AG04449 (cell line): ENCODE results near the gene GGPS1.

Source experiments
- CTCF ChIA-PET: fragments of 350-600 bp; formaldehyde crosslinking; extraction: SDS; loops from one replicate; lab custom pipeline; 2021; ENCODE audit warnings: antibody characterized with exemption; lab: Yijun Ruan, JAX
- POLR2A ChIA-PET: fragments of 400-600, 350-600 bp; formaldehyde crosslinking; extraction: SDS; loops from one replicate; lab custom pipeline; 2020; ENCODE audit warnings: antibody characterized with exemption, inconsistent platforms; lab: Yijun Ruan, JAX
- DNase-seq: peaks from one replicate; pipeline ENCODE4 v3.0.0-alpha.2; 2010; ENCODE audit warnings: low read depth, low spot score
- H3K4me3 ChIP-seq: 2 replicates; pipeline ENCODE4 v1.5.1; 2011; ENCODE audit warnings: low read depth, mild to moderate bottlenecking, control low read depth, low read length
- TF ChIP-seq, protein P1 (sequence below): IDR thresholded peaks from one replicate; pipeline ENCODE4 v1.5.1; 2011; ENCODE audit warnings: mild to moderate bottlenecking, moderate library complexity, low read length, control low read depth, inconsistent platforms; ENCODE audit not compliant: insufficient read depth; ENCODE audit errors: missing control alignments

Gene GGPS1

DNA sequence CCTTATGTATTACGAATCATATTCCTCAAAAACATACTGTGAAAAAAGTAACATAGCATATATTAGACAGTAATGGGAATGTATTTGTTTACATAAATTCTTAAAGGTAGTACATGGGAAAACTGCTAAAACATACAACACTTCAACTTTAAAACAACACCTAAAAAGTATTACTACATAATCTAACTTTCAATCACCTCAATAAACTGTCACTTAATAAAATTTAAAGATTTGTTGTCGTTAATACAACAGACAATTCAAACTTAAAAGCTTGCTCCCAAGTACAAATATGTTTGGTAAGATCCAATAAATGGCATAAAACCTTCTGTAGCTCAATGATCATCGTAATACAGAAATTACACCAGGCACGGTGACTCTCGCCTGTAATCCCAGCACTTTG lies 4.1 kb upstream of the GGPS1 start:
- ChIA-PET CTCF (interaction anchor here (1.3 kb wide), 1 partner anchor 92 kb away, joined by 8 read pairs; no protein-coding TSS in a partner anchor), POLR2A (no interaction called here)
- TF ChIP-seq, protein P1, sequence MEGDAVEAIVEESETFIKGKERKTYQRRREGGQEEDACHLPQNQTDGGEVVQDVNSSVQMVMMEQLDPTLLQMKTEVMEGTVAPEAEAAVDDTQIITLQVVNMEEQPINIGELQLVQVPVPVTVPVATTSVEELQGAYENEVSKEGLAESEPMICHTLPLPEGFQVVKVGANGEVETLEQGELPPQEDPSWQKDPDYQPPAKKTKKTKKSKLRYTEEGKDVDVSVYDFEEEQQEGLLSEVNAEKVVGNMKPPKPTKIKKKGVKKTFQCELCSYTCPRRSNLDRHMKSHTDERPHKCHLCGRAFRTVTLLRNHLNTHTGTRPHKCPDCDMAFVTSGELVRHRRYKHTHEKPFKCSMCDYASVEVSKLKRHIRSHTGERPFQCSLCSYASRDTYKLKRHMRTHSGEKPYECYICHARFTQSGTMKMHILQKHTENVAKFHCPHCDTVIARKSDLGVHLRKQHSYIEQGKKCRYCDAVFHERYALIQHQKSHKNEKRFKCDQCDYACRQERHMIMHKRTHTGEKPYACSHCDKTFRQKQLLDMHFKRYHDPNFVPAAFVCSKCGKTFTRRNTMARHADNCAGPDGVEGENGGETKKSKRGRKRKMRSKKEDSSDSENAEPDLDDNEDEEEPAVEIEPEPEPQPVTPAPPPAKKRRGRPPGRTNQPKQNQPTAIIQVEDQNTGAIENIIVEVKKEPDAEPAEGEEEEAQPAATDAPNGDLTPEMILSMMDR, result no peak
- no peak overlapping the region for H3K4me3 ChIP-seq
- DNase-seq, result no peak

DNA sequence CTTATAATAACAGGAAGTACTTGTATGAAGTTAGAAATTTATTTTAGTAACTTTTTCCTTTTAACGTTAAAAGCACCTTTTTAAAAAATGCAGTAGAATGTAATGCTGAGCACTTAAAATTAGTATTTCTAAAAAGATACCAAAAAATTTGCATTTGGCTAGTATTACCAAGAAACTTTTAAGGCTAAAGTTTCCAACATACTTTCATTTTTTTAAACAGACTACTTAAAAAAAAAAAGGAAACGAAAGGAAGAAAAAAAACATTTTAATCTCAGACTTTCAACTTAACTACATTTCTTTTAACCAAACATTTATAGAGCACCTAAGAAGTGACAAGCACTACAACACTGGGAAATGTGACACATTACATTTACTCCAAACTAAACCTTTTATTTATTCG lies 3.2 kb upstream of the GGPS1 start:
- CTCF ChIA-PET, result interaction anchor here (1.3 kb wide), 1 partner anchor 91 kb away, joined by 8 read pairs; no protein-coding TSS in a partner anchor
- no peak overlapping the region for H3K4me3 ChIP-seq
- TF ChIP-seq, protein P1, result no peak
- POLR2A ChIA-PET, result no interaction called here
- no peak for DNase-seq

DNA sequence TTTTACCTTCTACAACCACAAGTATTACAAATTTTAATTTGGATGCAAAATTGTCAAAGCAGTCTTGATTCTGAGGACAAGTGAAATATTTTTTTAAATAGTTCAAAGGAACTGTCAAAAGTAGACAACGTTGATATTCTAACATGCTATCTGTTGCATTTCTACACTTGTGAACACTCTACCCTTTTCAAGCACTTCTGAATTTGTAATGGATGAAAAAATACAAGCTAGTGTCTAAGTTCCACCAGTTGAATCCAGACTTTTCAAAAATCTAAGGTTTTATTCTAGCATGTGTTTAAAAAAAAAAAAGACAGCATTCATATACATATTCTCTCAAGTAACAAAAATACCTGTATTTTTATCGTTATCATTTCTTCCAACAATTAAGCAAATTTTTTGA lies 2.5 kb upstream of the GGPS1 start:
- CTCF ChIA-PET, result interaction anchor here (1.3 to 2.4 kb wide), 2 partner anchors 25 to 90 kb away, joined by 4 to 7 read pairs; no protein-coding TSS in a partner anchor
- peak overlapping the region; percentile 86 for H3K4me3 ChIP-seq
- TF ChIP-seq, protein P1, result no peak
- POLR2A ChIA-PET, result no interaction called here
- no peak for DNase-seq

DNA sequence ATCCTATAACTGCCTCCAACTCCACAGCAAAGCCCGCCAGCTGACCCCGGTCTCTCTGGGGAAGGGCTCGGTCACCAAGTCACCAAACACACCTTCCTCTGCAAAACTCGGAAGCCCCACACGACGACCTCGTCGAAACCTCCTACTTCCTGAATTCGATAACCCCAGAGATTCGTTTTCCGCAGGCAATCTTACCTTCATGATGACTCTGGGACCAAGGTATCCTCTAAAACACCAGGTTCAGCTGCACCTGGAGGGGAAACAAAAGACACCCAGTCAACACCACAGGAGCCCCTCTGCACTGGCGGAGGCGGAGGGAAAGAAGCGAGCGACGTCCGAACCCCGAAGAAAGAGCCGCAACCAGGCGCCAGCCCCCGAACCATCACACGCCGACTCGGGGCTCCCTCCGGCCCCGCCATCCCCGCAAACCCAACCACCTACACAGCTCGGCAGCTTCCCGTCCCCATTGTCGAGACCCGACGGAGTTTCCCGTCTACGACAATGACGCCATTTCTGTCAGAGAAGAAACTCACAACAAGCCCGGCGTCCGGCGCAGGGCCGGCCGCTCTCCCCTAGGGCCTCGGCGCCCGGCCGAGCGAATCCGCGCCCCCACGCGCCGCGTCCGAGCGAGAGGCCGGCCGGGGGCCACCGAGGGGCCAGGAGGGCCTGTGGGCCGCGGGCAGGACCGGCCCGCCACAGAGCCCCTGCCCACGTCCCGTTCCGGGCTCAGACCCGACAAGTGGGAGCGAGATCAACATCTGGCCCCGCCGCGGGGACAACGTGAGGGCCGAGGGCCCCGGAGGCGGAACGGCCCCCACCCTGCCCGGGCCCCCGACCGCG lies 1.4 kb upstream of the GGPS1 start:
- DNase-seq, result no peak
- ChIA-PET POLR2A (no interaction called here), CTCF (interaction anchor here (1.3 to 2.4 kb wide), 2 partner anchors 24 to 89 kb away, joined by 4 to 7 read pairs; no protein-coding TSS in a partner anchor)
- TF ChIP-seq, protein P1, result no peak
- peak overlapping the region; percentile 86 for H3K4me3 ChIP-seq

DNA sequence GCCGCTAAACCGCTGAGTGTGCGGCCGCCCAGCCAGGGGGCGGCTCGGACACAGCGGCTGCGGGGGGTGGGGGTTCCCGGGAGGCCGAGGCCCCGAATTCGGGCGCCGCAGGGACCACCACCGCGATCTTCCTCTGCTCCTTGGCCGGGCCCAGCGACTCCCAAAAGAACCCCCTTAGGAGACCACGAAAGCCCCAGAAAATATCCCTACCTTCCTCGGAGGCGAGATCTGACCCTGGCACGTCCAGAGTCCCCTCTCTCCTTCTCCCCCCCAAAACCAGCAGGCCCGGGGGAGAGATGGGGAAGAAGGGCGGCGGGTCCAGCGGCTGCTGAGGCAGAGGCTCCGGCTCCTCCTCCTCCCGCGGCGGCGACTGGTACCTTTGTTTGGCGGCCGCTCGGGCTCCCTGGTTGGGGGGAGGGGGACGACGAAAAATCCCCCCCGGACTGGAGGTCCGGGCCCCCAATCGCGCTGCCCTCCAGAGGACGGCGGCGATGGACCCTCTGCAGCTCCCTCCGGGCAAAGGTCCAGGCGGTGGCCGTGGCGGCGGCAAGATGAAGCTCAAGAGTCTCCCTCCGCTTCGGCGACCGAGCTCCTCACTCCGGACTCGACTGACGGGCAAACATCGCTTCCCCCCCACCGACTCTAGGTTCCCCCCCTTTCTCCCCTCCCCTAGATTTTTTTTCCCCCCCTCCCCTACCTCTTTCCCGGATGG lies 655 bp upstream of the GGPS1 start, which contains the start of gene ARID4B:
Gene ARID4B, minus strand, starts transcription at position 621 of the 712 bp plus-strand sequence. CDS start 1,260 bp downstream, outside the sequence.
- no peak for DNase-seq
- H3K4me3 ChIP-seq, result peak within 1 kb of the TSS; percentile 86
- ChIA-PET CTCF (interaction anchor here (1.3 to 2.4 kb wide), 2 partner anchors 13 to 89 kb away, joined by 3 to 7 read pairs; no protein-coding TSS in a partner anchor), POLR2A (interaction anchor here (1.1 to 1.5 kb wide), 3 partner anchors 14 to 177 kb away, joined by 3 to 6 read pairs (median 5); partner anchors contain the start of gene B3GALNT2)
- TF ChIP-seq, protein P1, result no peak
